GM23338 (cell line): ENCODE results near the gene ABO.

Source experiments
- CREB1 ChIP-seq: fragments of 250-450 bp; sonication (Bioruptor Pico); IDR thresholded peaks from 2 replicates; pipeline ENCODE4 v1.5.0; 2020; ENCODE audit warnings: low read depth, mild to moderate bottlenecking, moderate library complexity
- CTCF ChIP-seq, 2 experiments: fragments of 200-600 bp in 1 of 2; sonication (generic) in 1 of 2; conservative IDR thresholded peaks; 2 replicates each; pipeline versions ENCODE4 v1.5.1 to v1.6.1; 2016 to 2017; ENCODE audit warnings: antibody characterized with exemption in 2 of 2, low read depth in 2 of 2, mild to moderate bottlenecking in 2 of 2, moderate library complexity in 1 of 2
- ETS1 ChIP-seq: IDR thresholded peaks from 2 replicates; pipeline ENCODE4 v1.6.1; 2016; ENCODE audit warnings: antibody characterized with exemption
- EZH2 ChIP-seq: fragments of 200-600 bp; sonication (generic); IDR thresholded peaks from one replicate; pipeline ENCODE4 v1.8.0; 2017; ENCODE audit warnings: antibody characterized with exemption, mild to moderate bottlenecking, low read depth; ENCODE audit not compliant: unreplicated experiment
- EZH2phosphoT487 ChIP-seq: fragments of 200-600 bp; sonication (generic); IDR thresholded peaks from one replicate; pipeline ENCODE4 v1.8.1; 2018; ENCODE audit warnings: antibody characterized with exemption; ENCODE audit not compliant: unreplicated experiment
- JUNB ChIP-seq: IDR thresholded peaks from one replicate; pipeline ENCODE4 v1.6.1; 2016; ENCODE audit warnings: antibody characterized with exemption; ENCODE audit not compliant: unreplicated experiment
- NANOG ChIP-seq: IDR thresholded peaks from 2 replicates; pipeline ENCODE4 v1.6.1; 2016; ENCODE audit warnings: antibody characterized with exemption, borderline replicate concordance
- POLR2AphosphoS5 ChIP-seq: IDR thresholded peaks from 2 replicates; pipeline ENCODE4 v1.6.1; 2016; ENCODE audit warnings: antibody characterized with exemption, low read depth
- REST ChIP-seq: IDR thresholded peaks from one replicate; pipeline ENCODE4 v1.6.1; 2018; ENCODE audit warnings: antibody characterized with exemption; ENCODE audit not compliant: unreplicated experiment
- STAT1 ChIP-seq: IDR thresholded peaks from one replicate; pipeline ENCODE4 v1.6.1; 2016; ENCODE audit warnings: antibody characterized with exemption; ENCODE audit not compliant: unreplicated experiment
- ZNF462 ChIP-seq: fragments of 250-450 bp; sonication (Bioruptor Pico); IDR thresholded peaks from 2 replicates; pipeline ENCODE4 v1.5.0; 2020; ENCODE audit warnings: mild to moderate bottlenecking, moderate library complexity

- TF ChIP-seq CTCF (conservative IDR thresholded peaks at IDR 0.05; ENCODE audit: low read depth in 2 of 2), result no peak
- TF ChIP-seq POLR2AphosphoS5, result no peak
- TF ChIP-seq EZH2, result no peak
- no peak for TF ChIP-seq ETS1
- TF ChIP-seq STAT1, result no peak
- TF ChIP-seq REST, result no peak
- TF ChIP-seq NANOG, result no peak
- no peak for TF ChIP-seq EZH2phosphoT487
- TF ChIP-seq JUNB, result no peak
- TF ChIP-seq CREB1 (CRISPR knock-in tag), result no peak
- no peak for TF ChIP-seq ZNF462 (CRISPR knock-in tag)
These were observed 19.3 kb upstream of the ABO start for GRCh38 chr9:133294257-133294656.
